NAMALWA (cell line): ENCODE measurements around the gene ZNF365.
"Not testable (repeated sequence)": the region's sequence is repeated elsewhere in the genome, so short reads cannot be mapped to it uniquely, and the experiment has no call there.

ENCODE experiments used
- DNase-seq: peaks from one replicate; pipeline ENCODE4 v3.0.0-alpha.2; 2015; ENCODE audit warnings: low spot score

Gene ZNF365

DNA sequence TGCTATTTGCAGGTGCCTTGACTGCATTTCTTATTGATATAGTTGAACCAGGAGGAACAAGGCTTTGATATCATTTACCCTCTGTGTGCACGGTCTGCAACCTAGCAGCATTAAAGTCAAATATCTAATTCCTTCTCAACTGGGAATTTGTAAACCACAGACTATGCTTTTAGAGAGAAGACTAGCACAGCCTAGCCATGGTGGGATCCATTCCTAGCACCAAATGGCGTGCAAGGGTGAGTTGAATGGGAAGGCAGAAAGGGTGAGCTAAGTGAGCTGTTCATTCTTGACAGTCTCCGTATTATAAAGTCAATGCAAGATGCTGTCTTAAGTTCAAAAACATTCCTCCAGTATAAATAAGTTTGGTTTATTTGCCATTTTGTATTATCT lies 2.9 kb downstream of the ZNF365 start:
- DNase-seq, result no peak

DNA sequence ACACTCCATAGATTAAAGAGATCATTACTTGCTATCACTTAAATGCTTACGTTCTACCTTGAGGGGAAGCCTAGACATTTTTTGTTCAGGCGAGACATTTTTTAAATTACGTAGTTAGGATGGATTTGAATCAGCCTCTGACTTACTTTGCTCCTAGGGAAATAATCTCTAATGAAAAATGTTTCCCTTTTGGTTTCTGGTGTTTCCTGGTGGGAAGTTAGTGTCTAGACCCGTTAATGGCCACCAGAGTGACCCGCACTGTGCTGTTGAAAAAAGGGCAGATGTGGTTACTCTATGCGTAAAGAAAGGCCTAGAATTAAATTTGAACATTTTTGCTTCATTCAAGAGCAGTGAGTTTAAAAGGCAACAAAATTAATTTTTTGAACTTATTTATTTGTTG lies 3.8 kb downstream of the ZNF365 start:
- DNase-seq, result no peak

DNA sequence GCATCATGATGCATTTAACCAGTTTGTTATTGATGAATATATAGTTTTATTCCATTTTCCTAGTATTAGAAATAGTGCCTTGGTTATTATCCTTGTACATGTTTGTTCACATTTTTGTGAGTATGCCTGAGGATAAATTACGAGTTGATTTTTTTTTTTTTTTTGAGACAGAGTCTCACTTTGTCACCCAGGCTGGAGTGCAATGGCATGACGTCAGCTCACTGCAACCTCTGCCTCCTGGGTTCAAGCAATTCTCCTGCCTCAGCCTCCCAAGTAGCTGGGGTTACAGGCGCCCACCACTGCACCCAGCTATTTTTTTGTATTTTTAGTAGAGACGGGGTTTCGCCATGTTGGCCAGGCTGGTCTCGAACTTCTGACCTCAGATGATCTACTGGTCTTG lies 4.7 kb downstream of the ZNF365 start:
- DNase-seq, result not testable (repeated sequence)

DNA sequence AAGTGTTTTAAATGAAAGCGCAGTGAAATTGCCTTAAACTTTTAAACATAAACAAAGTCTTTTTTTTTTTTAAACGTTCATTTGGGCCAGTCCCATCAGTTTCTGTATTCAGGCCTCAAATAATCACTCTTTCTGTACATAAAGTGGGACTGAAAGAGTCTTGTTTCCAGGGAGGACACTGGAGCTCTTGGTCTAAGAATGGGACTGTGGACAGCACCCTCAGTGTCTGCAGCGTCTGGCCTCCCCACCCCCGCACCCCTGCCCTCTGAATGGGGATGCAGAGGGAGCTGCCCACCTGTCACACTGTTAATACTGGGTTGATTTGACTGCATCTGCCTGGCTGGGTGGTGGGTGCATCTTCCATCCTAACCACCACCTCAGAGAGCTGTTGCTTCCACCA lies 5.2 kb downstream of the ZNF365 start:
- DNase-seq, result no peak

DNA sequence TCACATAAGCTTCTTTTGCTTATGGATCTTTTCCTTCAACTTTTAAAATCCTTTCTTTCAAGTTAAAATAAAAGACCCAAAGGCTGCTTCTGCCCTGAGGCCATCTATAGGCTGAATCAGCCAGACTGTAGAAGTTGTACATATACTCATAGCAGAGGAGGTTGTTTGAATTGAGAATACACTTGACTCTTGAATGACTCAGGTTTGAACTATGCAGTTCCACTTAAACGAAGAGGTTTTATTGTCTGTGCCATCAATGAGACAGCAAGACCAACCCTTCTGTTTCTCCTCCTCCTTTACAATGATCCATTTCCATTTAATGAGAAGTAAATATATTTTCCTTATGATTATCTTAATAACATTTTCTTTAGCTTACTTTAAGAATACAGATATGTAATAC lies 5.8 kb downstream of the ZNF365 start:
- no peak for DNase-seq

DNA sequence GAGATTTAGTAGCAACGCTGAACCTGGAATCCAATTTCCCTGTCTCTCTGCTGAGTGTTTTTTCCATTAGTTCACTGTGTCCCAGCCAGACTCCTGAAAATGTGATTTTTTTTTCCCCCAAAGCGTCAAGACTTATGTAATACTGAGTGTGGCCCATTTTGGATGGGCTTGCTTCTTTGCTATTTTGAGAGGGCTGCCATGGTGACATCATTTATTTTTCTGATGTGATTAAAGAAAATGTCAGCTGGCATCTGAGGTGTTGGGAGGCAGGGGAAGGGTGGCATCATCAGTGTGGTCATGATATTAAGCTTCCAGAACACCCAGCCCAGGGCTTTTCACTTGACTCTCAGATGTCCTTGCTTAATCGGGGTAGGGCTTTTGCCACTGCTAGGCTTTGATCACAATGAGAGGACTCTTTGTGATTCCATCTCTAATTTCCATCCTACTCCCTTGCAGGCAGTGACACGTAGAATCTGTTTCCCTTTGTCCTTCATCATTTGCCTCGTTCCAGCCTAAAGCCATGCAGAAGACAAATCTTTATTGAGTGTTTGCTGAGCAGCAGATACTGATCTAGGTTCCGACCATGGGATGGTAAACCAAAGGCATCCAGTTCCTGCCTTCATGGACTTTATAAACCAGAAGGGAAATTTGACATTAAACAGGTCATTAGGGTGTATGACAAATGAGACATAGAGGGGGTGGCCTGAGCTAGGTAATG lies 7.4 kb downstream of the ZNF365 start:
- DNase-seq, result no peak

DNA sequence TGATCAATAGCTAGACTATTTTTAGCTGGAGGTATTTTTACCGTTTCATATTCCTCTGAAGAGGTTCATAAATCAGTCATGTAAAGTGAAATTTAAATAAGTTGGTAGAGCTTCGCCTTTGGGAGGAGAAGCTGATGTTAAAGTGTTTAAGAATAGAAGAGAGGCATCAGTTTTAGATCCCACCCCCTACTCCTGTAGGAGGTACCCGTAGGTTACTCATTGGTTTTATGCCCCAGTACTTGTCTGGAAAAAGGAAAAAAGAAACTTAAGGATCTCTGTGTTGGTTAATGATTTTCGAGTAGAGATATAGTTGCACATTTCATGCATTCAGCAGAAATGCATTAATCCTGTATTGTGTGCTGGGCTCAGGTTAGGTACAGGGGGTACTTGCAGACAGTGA lies 8.7 kb downstream of the ZNF365 start:
- no peak for DNase-seq

DNA sequence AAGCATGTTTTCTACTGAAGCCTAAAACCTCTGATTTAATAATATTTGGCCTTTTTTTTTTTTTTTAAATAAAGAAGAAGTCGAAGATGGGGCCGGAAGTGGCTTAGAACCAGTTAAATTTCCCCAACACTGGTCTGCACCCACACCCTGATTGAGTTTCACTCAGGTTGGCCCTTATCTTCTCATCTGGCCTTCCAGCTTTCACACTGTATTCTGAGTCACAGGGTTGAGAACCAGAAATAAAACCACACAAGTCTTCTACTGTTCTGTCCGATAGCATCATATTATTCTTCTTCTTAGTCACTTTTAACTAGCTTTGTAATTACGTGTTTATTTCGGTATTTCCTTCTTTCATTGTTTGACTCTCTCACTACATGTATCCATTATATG lies 9.9 kb downstream of the ZNF365 start:
- no peak for DNase-seq

DNA sequence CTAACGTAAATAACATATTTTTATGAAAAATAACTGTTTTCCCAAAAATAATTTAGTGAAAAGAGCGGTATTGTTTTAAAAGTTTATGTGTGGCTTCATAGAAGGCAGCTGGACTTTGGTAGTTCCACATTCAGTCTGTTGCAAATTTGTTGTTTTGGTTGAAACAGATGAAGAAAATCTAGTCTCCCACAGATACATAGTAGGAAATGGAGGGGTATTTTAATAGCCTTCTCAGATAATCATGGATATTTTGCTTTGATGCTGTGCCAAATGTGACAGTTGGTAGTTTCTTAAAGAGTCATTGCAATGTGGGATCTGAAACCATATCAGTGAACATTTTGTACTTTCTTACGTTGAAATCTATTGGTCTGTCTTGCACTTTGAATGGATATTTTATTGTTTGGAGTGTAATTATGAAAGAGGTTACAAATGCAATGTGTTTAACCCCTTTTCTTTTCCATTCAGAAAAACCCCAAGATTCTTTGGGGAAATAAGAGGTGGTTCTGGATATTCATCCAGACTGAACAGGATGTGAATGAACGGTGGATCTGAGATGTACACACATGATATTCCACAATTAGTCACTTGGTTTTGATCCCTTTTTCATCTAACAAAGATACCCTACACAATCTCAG lies 10.4 kb downstream of the ZNF365 start:
- DNase-seq, result no peak

DNA sequence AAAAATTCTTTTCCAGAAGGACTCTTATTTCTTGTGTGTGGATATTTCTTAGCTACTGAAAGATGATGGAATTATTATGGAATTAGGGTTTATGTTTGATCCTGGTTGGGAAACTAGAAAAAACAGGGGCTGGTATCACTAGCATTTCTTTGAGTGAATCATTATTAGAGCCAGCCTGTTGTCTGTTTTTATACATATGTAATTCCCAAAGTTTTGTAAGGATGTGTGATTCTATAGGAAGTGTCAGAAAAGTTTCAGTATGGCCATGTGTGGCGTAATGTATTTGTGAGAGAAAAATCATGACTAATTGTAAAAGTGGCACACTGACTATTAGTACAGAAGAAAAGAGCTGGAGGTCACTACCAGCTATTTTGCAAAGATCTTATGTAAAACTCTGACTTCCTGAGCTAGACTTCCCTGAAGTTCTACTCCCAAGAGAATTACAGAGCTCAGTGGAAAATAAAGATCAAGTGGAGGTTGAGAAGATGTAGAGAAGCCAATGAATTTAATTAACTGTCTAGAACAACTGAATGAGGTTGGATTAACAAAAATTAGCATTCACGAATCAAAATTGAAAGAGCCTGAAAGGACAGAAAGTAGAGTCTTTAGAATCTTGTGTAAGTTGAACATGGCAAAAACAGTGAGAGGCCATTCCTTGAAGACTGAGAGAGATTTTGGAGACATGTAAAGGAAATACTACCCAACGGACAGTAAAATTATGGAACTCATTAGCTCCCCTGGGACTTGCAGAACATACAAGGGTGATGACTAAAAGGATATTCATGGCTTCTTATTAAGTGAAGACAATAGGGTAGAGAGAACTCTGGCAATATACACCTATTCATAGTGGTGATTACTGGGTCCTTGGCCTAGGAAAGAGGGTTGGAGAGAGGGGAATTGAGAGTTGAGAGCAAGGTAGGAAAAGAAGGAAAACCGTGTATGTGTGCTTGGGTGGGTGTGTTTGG lies 12.5 kb downstream of the ZNF365 start:
- no peak for DNase-seq

DNA sequence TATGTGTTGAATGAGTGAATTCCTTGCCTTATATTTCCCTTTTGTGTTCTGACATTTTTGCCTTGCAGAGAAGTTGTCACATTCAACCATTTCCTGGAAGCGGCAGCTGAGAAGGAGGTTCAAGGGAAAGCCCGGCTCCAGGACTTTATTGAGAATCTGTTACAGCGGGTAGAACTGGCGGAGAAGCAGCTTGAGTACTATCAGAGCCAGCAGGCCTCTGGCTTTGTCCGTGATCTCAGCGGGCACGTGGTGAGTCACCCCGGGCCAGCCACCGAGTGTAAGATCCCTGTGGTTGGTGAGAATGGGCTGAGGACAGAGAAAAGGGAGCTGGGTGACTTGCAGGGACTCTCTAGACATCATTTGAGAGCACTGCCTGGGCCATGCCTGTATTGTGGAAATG lies 14.2 kb downstream of the ZNF365 start:
- no peak for DNase-seq

DNA sequence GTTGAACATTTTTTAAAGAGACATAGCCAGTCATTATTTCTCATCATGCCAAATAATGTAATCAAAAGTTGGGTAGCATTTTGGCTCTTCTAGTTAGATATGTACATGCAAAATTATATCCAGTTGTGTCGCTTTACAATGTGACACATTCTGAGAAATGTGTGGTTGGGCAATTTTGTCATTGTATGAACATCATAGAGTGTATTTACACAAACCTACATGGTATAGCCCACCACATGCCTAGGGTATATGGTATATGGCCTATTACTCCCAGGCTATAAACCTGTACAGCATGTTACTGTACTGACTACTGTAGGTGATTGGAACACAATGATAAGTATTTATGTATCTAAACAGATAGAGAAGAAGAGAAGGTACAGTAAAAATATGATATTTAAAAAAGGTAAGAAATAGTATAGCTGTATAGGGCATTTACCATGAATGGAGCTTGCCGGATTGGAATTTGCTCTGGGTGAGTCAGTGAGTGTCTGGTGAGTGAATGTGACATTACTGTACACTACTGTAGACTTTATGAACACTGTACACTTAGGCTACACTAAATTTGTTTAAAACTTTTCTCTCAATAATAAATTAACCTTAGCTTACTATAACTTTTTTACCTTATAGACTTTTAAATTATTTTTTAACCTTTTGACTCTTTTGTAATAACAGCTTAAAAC lies 16.5 kb downstream of the ZNF365 start:
- no peak for DNase-seq

DNA sequence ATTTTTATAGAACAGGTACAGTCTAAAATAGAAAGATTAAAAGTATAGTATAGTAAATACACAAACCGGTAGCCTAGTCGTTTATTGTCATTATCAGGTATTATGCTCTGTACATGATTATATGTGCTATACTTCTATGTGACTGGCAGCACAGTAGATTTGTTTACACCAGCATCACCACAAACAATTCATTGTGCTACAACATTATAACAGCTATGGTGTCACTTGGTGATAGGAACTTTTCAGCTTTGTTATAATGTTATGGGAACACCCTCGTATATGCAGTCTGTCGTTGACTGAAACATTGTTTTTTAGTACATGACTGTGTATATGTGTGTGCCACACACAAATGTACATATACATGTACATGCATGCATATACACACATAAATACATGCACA lies 19.1 kb downstream of the ZNF365 start:
- DNase-seq, result no peak

DNA sequence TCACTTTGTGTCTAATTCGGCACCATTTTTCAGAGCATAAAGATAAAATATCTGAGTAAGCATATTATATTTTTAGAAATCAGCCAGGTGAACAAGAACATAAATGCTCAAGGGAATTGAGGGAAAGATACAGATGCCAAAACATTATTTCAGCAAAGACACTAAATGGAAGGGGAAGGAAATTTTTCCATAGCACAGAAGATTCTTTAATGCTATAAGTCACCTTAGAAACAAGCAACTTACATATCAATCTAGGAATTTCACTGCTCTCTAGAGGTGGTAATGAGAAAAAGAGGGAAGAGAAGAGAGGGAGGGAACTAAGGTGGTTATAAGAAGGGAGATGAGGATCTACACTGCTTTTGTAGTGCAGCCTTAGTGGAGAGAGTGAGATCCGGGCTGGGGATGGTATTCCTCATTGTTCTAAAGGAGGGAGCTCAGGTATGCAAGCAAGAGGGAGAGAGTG lies 20.4 kb downstream of the ZNF365 start:
- DNase-seq, result no peak

DNA sequence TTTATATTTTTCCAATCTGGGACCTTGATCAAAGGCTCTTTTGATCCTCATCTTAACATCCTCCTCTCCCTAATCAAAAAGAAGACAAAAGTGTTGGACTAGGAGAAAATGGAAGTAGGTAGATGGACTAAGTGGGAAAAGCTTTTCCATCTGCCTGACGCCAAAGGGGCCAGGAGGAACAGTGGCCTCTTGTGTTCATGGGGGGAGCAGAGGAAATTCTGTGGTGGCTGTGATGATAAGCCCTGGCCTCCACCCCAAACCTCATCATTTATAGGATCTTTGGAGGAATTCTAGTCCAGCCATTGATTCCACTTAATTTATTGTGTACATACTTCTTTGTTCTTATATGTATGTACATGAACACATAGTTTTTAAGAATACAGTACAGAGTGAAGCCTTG lies 21.7 kb downstream of the ZNF365 start:
- no peak for DNase-seq

DNA sequence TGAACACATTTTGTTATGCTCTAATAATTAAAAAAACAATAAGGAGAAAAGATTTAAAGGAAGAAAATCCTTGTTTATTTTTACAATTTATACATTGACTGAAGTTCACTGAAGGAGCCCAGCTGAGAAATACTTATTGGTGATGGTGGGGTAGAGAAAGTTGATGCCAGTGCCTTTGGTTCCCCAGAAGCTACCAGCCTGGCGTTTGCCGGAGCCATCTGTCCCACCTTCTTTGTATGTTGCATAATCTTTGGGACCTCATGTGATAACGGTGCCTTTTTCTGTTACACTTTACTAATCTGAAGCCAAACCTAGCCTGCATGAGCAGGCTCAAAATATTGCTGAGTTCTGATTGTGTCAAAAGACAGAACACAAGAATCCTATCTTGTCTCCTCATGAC lies 22.7 kb downstream of the ZNF365 start:
- DNase-seq, result no peak

DNA sequence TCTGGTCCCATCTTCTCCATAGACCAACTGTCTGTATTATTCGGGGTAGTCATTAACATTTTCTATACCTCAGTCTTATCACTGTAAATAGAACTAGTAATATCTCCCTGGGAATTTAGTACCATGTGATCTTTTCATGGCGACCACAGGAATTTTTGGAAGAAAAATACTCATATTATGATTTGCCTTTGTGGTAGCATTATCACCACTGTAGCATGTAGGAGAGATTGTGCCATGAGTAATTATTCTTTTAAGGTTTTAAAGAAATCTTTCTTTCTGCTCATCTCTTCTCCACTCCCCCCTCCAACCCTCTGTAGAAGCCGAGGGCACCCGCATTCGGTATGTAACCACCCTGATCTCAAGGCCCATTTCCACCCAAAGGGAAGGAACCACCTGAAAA lies 25.0 kb downstream of the ZNF365 start:
- DNase-seq, result no peak

DNA sequence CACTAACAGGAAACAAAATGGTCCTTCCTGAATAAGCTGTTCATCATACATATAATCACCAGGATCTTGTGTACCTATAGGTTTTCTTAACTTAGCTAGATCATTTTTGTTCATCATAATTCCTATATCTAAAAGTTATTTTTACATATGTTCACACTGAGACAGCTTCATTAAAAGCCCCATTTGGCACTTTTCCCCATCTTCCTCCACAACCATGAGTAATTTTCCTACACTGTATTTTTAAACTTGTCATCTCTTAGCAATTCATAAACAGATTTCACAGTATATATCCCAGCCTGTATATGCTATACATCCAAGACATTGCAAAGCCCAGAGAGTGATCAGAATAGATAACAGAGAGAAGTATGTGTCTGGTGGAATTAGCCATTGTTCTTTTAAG lies 28.3 kb downstream of the ZNF365 start:
- no peak for DNase-seq

DNA sequence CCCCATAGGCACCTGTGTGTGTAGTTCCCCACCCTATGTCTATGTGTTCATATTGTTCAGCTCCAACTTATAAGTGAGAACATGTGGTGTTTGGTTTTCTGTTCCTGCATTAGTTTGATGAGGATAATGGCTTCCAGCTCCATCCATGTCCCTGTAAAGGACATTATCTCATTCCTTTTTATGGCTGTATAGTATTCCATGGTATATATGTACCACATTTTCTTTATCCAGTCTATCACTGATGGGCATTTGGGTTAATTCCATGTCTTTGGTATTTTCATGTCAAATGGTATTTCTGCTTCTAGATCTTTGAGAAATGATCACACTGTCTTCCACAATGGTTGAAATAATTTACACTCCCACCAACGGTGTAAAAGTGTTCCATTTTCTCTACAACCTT lies 36.4 kb downstream of the ZNF365 start:
- not testable (repeated sequence) for DNase-seq

DNA sequence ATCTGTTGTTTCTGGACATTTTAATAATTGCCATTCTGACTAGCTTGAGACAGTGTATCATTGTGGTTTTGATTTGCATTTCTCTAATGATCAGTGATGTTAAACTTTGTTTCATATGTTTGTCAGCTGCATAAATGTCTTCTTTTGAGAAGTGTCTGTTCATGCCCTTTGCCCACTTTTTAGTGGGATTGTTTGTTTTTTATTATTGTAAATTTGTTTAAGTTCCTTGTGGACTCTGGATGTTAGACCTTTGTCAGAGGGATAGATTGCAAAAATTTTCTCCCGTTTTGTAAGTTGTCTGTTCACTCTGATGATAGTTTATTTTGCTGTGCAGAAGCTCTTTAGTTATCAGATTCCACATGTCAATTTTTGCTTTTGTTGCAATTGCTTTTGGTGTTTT lies 36.8 kb downstream of the ZNF365 start:
- not testable (repeated sequence) for DNase-seq

DNA sequence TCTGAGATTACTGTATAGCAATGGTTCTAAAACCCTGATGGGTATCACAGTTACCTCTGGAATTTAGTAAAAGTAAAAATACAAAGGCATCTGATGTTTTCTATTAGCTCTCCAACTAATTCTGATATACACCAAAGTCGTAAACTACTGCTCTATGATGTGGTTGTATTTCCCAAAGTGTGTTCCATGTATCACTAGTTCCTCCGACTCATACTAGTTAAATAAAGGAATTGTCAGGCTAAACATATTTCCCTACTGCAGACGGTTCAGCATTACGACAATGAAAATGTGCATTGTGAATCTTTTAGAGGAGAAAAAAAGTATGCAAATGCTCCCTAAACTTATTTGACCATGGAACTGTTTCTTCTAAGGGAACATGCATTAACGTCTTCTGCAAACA lies 38.9 kb downstream of the ZNF365 start:
- DNase-seq, result no peak

DNA sequence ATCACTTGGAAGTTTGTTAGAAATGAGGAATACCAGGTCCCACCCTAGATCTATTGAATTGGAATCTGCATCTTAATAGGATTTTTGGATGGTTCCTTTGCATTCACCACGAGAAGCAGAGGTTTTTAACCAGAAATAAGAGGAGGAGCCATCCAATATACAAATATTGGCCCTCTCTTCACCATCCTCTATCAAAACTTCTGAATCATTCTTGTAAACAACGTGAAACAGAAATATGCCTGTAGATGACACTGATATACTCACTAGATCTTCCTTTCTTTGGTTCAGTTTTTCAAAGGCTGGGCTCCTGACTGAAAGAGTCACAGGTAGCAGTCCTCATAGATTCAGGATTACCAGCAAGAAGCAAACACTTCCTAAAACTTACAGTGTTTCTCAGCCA lies 39.5 kb downstream of the ZNF365 start:
- no peak for DNase-seq
